Spleen (tissue), 7 donors: ENCODE measurements around the gene NFATC2.

Experiments used
- POLR2A ChIP-seq, 3 donors: fragments of 450-650 bp; IDR thresholded peaks; one replicate each; pipeline ENCODE4 v1.5.1; 2017; ENCODE audit warnings: antibody characterized with exemption in 3 of 3, mild to moderate bottlenecking in 1 of 3
- POLR2AphosphoS5 ChIP-seq, 3 donors: sonication (generic); formaldehyde crosslinking; IDR thresholded peaks; one replicate each; pipeline ENCODE4 v1.5.1; 2017; ENCODE audit warnings: antibody characterized with exemption in 3 of 3
- TF ChIP-seq, protein P1 (sequence below), 11 experiments: fragments of 200-600 bp in 7 of 11; fragments of 450-650 bp in 4 of 11; sonication (generic) in 4 of 11; IDR thresholded peaks in 8 of 11; conservative IDR thresholded peaks in 3 of 11; 1 replicate in 7 of 11; 2 replicates in 4 of 11; pipeline versions ENCODE4 v1.4.0 to v1.8.0; 2016 to 2021; ENCODE audit warnings: antibody characterized with exemption in 11 of 11, inconsistent platforms in 4 of 11, mild to moderate bottlenecking in 1 of 11
- donor health status: DM: no; HTN: no; CAD: no; lungs with moderate emphysema.
- donor health status: DM: no; HTN: no; CAD: no.
- donor health status: DM: no; HTN: no; CAD: no.

DNA sequence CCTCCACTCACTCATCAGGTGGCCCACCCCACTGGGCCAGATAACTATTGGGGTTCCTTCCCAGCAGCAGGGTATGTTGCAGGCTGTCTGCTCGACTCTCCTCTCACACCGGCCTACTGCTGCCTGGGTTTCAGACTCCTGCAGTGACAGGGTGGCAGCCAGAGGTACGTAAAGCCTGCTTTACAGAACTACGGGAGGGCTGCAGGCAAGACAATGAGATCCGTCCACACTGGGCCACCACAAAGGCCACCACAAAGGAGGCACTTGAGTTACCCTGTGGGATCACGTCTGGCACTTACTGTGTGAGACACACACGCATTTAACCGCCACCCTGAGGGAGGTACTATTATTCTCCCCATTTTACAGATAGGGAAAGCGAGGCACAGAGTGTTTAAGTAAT lies 78.5 kb downstream of the NFATC2 start:
- TF ChIP-seq, protein P1, sequence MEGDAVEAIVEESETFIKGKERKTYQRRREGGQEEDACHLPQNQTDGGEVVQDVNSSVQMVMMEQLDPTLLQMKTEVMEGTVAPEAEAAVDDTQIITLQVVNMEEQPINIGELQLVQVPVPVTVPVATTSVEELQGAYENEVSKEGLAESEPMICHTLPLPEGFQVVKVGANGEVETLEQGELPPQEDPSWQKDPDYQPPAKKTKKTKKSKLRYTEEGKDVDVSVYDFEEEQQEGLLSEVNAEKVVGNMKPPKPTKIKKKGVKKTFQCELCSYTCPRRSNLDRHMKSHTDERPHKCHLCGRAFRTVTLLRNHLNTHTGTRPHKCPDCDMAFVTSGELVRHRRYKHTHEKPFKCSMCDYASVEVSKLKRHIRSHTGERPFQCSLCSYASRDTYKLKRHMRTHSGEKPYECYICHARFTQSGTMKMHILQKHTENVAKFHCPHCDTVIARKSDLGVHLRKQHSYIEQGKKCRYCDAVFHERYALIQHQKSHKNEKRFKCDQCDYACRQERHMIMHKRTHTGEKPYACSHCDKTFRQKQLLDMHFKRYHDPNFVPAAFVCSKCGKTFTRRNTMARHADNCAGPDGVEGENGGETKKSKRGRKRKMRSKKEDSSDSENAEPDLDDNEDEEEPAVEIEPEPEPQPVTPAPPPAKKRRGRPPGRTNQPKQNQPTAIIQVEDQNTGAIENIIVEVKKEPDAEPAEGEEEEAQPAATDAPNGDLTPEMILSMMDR (IDR thresholded peaks at IDR 0.05 in 8 of 11, conservative IDR thresholded peaks at IDR 0.05 in 3 of 11): no peak
- no peak for TF ChIP-seq POLR2A (IDR thresholded peaks at IDR 0.05)
- TF ChIP-seq POLR2AphosphoS5 (IDR thresholded peaks at IDR 0.05): no peak
